ENCODE results near the gene TSPAN9.

DNA sequence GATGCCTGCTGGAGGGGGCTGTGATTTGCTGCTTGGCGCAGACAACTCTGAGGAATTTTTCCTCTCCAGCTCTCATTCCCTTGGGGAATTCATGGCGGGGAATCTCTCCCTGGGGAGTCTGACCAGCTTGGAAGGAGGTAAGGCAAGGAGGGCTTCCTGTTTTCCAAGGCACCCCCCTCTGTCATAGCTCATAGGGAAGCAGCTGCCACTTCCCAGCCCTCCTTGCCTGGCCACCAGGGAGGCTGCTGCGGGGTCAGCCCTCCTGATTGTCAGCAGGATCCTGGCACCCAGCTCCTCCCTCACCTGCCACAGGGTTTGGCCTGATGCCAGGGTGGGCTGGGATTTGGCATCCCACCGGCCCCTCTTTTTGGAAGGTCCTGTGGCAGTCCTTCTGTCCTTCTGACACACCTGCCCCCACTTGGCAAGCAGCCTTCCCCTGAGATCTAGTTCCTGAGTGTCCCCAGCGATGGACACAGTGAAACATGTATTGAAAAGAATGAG lies 74.9 kb downstream of the TSPAN9 start:
- no peak for TF ChIP-seq POLR2A (IDR thresholded peaks at IDR 0.05)
- TF ChIP-seq CTCF (IDR thresholded peaks at IDR 0.05) = no peak

Data from body of pancreas (tissue), 4 donors.